Glomerular endothelial cell (primary cell): ENCODE measurements around the gene LDB3. TPM values are rescaled to one million over a fixed set of nuclear protein-coding genes. Genes with fewer than 3 reads are reported as not detected.

ENCODE experiments used
- DNase-seq: peaks from one replicate; pipeline ENCODE4 v3.0.0-alpha.2; 2011; ENCODE audit warnings: low read depth, low spot score; ENCODE audit errors: extremely low read depth
- total RNA-seq: library from RNA; depleted of rRNA; stranded (reverse); fragments of >200 nt; gene quantifications from 2 replicates; pipeline ENCODE4 v1.2.3, GENCODE V29; 2015

LDB3 gene
- total RNA-seq, 1 donor from 2014 or later = not detected

DNA sequence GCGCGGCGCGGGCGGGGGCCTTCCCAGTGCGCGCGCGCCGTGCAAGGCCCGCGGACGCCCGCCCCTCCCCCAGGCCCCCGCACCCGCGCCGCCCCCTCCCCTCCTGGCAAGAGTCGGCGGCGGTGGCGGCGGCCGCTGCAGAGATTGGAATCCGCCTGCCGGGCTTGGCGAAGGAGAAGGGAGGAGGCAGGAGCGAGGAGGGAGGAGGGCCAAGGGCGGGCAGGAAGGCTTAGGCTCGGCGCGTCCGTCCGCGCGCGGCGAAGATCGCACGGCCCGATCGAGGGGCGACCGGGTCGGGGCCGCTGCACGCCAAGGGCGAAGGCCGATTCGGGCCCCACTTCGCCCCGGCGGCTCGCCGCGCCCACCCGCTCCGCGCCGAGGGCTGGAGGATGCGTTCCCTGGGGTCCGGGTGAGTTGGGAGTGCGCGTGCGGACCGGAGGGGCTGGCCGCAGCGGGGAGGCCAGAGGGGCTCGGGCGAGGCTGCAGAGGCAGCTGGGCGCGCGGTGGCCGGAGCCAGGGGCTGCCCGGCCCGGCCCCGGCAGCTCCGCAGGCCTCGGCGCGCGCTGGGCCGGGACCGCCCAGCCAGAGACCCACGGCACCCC lies 88.3 kb downstream of the LDB3 start, which contains the start of gene BMPR1A:
Gene BMPR1A (plus strand): TSS at position 109 of the 602 bp plus-strand sequence. CDS start 119,400 bp downstream, outside the sequence.
- DNase-seq = no peak

GRCh38 chr10:86757113-86757972 lies 89.0 kb downstream of the LDB3 start:
- DNase-seq = no peak

- no peak for DNase-seq
Observed at GRCh38 chr10:86758189-86759072, 90.1 kb downstream of the LDB3 start.

GRCh38 chr10:86759073-86759672 lies 90.9 kb downstream of the LDB3 start:
- DNase-seq = no peak

- no peak for DNase-seq
Observed at GRCh38 chr10:86763404-86763803, 95.1 kb downstream of the LDB3 start.

- DNase-seq = no peak
Observed at GRCh38 chr10:86765548-86765947, 97.2 kb downstream of the LDB3 start.

DNA sequence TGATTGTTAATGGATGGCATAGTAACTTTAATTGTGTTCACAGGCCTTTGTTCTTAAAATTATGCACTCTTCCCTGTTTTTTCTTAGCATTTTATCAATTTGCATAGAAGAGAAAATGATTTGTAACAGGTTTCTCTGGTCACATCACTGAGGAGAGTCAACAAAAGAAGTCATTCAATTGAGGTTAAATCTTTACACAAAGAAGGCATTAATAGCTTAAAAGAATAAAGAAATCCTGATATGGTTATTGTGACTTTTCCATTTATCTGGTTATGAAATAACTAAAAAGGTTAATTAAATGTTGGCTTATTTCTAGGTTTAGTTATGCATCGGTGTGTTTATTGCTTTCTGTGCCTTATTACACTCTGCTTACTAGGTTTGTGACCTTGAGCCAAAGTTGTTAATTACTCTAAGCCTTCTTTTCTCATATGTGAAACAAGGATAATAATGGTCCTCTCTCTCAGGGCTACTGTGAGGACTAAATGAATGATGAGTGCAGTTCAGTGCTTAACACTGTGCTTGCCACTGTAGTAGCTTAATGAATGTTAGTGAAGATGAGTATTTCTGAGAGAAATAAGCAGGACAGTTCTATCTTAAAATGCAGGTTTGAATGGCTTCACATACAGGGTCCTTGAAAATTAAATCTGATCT lies 100.2 kb downstream of the LDB3 start:
- DNase-seq = no peak

- no peak for DNase-seq
Observed at GRCh38 chr10:86769991-86770390, 101.7 kb downstream of the LDB3 start.

DNA sequence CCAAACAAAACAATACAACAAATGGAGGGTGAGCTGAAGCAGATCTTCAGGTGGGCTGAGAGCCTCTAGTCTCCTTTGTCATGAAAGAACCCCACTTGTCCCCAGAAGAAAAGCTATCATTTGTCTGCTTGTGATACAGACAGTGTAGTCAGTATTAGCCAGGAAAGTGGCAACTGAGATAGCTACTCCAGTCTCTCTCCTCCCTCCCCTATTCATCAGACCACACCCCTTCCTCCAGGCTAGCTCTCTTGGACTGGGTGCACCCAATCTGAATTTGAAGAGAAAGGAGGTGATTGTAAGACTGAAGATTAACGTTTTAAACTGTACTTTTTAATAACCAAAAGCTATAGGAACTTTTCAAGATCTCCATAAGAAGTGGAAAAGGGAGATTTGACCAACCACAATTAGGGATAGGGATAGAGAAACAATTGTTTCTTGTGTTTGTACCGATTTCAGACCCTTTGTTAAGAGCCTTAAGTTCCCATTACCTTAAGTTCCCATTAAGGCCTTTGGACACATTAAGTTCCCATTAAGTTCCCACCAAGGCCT lies 102.2 kb downstream of the LDB3 start:
- DNase-seq = no peak

GRCh38 chr10:86773498-86773897 lies 105.2 kb downstream of the LDB3 start:
- DNase-seq = no peak

GRCh38 chr10:86775056-86775869 lies 107.0 kb downstream of the LDB3 start:
- no peak for DNase-seq

GRCh38 chr10:86775870-86776180 lies 107.5 kb downstream of the LDB3 start:
- DNase-seq = no peak

GRCh38 chr10:86779220-86780017 lies 111.1 kb downstream of the LDB3 start:
- no peak for DNase-seq

- no peak for DNase-seq
Observed at GRCh38 chr10:86782701-86783418, 114.5 kb downstream of the LDB3 start.

- no peak for DNase-seq
Observed at GRCh38 chr10:86785037-86785436, 116.7 kb downstream of the LDB3 start.
